ENCODE data around the gene ATP2B3. TPM values are rescaled to one million over a fixed set of nuclear protein-coding genes. Genes with fewer than 3 reads are reported as not detected.
A peak's percentile ranks its signal among the peaks of the same experiment; 100 is the strongest.

The ATP2B3 gene
- total RNA-seq, 1 donor from 2014 or later, result not detected

DNA sequence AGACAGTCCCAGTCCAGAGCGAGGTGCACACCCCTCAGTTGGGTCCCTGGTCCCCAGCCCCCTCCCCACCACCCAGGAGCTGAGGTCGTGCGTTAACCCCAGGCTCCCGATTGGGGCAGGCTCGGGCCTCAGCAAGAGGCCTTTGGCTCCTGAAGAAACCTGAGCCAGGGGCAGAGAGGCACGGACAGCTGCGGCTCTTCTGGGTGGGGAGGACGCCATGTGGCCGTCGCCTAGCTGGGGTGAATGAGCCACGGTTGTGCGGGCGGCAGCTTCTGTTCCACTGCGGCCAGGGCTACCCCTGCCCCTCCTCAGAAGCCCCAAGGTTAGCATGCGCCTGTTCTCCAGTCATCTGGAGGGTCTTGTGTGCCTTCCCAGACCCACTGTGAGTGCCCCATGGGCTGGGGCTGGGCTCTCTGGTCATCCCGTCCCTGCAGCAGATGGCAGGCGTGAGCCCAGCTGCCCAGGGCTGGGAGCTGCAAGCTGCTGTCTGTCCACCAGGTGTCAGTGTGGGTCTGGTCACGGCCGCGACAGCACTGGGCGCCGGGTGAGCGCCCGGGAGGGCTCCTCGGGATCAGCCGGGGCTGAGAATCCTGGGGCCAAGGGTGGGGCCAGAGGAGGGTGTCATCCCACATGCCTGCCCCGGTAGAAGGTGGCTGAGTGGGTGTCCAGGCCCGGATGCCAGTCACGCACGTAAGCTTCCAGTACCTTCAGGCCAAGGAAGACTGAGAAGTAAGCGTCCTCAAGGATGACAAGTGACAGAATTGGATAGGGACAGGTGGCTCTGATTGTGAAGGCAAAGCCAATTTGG lies 21.9 kb downstream of the ATP2B3 start:
- ATAC-seq, result peak; percentile 80

DNA sequence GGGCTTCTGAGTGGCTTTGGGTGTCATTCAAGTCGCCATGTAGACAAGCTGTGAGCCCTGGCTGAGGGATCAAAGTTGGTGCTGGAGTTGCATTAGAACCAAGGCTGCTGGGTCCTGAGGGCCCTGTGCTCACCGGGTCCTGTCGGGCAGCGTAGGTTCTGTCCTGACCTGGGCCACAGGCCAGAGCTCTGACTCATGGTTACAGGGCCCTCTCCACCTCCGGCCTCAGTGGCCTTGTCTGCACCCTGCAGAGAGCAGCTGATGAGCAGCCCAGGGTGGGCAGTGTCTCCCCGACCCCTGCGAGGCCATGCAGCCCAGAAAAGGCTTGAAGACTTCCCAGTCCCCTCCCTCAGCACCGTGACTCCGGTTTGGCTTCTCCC lies 22.5 kb downstream of the ATP2B3 start:
- no peak for ATAC-seq

DNA sequence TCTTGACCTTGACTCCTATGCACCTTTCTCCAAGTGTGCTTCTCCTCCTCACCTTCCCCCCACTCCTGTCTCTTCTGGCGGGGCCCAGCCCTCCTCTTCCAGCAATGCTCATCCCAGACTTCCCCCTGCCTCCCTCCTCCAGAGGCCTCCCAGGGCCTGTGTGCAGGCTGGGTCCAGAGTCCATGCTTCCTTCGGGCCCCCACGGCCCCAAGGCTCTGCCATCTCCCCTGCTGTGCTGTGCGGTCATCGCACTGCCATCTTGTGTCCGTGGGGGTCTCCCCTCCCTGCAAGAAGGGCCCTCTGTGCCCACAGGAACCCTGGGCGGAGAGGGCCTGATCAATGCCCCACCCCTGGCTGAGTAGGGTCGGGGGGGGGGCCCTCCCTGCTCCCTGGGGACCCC lies 27.3 kb downstream of the ATP2B3 start:
- no peak for ATAC-seq

DNA sequence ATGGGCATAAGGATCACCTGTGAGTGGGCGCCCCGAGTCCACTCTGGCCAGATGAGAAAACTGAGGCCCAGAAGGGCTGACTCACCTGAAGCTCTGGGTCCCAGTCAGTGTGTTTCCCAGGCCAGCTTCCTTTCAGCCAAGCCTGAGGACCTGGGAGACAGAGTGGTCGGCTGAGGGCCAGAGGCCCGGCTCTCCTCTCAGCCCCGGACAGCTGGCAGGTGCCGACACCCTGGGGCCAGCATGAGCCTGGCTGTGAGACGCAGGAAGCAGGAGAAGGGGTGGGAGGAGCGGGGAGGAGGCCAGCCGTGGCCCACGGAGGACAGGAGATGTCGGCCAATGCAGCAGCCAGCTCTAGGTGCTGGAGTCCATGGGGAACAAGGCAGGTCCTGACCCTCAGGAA lies 28.9 kb downstream of the ATP2B3 start:
- no peak for ATAC-seq

- no peak for ATAC-seq
Measured at GRCh38 chrX:153547195-153547594, 29.8 kb downstream of the ATP2B3 start.

DNA sequence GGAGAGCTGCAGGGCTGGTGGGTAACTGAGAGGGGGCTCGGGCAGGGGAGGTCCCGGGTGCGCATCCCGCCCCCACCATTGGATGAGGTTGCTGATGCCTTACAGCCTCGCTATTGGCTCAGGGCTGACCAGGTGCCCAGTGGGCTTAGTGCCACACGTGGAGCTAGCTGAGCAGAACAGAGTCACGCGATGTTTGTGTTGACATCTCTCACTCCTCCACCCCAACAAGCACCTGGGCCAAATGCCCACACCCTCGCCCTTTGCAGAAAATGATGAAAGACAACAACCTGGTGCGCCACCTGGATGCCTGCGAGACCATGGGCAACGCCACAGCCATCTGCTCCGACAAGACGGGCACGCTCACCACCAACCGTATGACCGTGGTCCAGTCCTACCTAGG lies 31.8 kb downstream of the ATP2B3 start:
- no peak for ATAC-seq

DNA sequence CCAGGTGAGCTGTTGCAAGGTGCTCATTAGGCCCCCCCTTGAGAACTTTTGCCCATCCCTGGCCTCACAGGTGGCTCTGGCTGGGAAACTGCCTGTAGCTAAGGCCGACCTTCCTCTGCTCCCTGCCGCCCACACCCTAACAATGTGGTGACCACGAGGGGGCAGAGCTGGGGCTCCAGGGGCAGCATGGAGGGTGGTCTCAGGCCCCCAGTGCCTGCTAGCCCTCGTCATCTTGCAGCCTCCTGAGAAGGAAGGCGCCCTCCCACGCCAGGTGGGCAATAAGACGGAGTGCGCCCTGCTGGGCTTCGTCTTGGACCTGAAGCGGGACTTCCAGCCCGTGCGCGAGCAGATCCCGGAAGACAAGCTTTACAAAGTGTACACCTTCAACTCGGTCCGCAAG lies 32.4 kb downstream of the ATP2B3 start:
- ATAC-seq, result no peak

GRCh38 chrX:153551135-153551534 lies 33.7 kb downstream of the ATP2B3 start:
- no peak for ATAC-seq

DNA sequence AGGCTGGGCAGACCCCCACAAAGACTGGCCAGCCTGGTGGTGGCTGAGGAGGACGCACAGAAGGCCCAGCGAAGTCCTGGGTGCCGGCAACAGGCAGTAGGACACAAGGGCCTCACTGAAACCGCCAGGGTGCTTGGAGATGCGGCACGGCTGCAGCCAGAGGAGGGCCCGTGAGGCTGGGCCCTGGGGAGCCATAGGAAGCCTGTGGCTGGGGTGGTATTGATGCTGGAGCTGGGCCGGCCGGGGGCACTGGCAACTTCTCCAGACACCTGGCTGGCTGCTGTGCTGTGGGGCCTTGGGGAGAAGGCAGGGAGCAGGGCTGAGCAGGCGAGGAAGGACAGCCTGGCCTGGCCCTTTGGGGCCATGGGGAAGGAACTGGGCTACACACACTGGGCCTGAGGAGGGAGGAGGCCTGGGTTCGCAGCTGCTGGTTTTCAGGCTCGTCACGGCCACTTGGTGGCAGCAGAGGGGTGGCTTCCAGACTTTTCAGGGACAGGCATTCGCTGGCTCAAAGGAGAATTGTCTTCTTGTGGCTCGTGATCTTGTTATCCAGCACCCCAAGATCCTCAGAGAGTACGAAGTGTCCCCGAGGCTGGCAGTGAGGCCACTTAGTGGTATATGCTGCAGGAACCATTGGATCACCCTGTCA lies 37.2 kb downstream of the ATP2B3 start:
- peak; percentile 69 for ATAC-seq

DNA sequence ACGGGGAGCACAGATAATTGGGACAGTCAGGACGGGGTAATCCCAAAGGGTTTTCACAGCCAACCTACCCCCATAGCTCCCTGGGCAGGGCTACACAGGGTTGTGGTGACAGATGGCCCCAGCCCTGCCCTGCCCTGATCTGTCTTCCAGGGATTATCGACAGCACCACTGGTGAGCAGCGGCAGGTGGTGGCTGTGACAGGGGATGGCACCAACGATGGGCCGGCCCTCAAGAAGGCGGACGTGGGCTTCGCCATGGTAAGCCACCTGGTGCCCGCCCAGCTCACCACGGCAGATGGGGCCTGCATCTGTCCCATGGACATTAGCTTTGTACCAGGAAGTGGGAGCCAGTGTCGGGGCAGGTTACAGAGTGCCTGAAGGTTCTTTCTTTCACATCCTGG lies 39.3 kb downstream of the ATP2B3 start:
- ATAC-seq, result no peak

DNA sequence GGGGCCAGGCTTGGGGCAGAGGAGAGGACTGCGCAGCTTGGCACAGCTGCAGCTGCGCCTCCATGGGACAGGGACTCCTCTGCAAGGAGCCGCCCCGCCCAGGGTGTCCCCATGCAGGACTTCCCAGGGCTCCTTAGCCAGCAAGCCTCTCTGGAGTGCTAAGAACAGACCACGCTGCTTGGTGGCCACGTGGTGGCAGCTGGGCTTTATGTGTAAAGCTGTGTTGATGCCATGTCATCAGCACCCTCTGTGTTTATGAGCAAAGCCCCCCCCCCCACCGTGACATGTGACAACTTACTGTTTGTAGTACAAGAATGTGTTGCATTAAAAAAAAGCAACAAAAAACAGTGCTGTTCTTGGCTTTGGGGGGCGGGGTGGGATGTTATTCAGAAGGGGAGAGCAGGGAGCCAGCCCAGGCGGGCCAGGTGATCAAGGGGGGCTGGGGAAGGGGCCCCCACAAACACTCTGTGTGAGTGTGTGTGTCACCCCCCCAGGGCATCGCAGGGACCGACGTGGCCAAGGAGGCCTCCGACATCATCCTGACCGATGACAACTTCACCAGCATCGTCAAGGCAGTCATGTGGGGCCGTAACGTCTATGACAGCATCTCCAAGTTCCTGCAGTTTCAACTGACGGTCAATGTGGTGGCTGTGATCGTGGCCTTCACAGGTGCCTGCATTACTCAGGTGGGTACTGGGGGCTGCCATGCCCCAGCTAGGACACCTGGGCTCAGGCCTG lies 40.3 kb downstream of the ATP2B3 start:
- no peak for ATAC-seq

DNA sequence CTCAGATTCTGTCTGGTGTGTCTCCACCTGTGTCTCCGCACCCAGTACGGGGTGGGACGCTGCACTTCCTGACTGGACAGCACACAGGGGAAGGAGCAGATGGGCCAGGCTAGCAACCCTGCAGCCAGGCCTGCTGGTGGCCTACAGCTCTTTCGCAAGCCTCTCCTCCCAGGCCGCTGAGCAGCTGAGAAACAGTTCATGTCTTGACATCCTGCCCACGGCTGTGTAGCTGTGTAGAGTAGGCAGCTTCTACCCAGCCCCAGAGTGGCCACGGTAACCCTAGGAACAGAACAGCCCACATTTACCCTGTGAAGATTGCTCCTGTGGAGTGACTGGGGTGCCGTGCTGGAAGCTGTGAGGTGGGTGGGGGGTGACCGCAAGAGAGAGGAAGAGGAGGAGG lies 42.6 kb downstream of the ATP2B3 start:
- ATAC-seq, result no peak

GRCh38 chrX:153560466-153560865 lies 43.0 kb downstream of the ATP2B3 start:
- no peak for ATAC-seq

- ATAC-seq, result no peak
Measured at GRCh38 chrX:153561337-153561736, 43.9 kb downstream of the ATP2B3 start.

GRCh38 chrX:153562546-153562945 lies 45.1 kb downstream of the ATP2B3 start:
- ATAC-seq, result no peak

GRCh38 chrX:153564047-153564606 lies 46.7 kb downstream of the ATP2B3 start:
- no peak for ATAC-seq

GRCh38 chrX:153565996-153566580 lies 48.6 kb downstream of the ATP2B3 start:
- ATAC-seq, result no peak

- ATAC-seq, result no peak
Measured at GRCh38 chrX:153568451-153569011, 51.1 kb downstream of the ATP2B3 start.

DNA sequence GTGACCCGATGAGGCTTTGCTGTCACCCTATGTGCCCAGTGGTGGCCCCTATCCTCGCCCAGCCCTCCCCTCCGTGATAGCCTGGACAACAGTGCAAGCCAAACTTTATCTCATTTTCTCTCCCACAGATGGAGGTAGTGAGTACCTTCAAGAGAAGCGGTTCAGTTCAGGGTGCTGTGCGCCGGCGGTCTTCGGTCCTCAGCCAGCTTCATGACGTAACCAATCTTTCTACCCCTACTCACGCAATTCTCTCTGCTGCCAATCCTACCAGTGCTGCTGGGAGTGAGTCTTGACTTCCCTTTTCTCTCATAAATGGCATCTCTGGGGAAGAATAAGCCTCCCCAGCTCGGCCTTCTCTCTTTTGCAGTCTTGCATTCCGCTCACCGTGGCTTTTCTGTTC lies 52.0 kb downstream of the ATP2B3 start:
- no peak for ATAC-seq

DNA sequence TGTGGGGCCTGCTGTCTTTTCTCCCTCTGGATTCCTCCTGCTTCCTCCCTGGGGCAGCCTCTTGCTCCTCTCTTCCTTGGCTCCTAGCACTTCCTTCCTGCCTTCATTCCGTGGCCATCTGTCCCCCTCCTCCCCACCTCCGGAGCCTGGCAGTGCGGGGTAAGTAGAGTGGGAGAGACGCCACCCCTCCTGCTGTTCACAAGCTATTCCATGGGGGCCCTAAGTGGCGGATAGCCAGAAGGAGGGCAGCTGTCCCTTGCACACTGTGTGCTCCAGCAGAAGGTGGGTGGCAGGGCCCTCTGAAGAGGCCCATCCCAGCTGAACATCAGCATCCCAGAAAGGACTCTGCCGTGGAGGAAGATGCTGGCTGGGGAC lies 54.1 kb downstream of the ATP2B3 start:
- ATAC-seq, result no peak

DNA sequence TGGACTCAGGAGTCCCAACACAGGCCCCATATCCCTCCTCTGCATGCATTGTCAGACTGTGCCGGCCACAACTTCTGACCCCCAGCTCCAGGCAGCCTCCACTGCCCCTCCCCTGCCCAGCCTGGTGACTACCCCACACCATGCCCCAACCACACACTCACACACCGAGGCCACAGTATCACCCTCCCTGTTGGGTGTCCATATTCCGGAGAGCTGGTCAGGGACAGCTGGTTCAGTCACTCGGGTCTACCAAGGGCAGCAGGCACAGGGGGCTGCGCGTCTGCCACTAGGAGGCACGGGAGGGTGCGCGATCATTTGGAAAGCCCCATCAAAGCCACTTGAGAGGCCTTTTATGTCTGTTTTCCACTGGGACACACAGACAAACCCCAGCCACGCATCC lies 55.2 kb downstream of the ATP2B3 start:
- ATAC-seq, result no peak

DNA sequence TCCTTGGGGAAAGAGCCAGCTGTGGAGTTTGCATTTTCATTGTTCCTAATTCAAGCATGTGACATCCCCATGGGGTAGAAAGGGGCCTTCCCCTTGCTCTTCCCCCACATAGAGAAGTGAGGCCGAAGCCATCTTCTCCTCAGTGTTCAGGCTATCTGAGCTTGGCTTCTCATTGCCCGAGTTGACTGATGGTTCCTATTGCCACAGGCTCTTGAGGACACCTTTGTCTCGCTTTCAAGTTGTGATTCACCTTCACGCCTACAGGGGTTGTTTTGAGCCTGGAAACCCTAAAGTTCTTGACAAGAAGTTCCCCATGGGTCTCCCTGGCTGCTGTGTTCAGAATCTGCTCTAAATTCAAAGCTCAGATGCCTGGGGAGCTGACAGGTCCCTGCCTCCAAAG lies 56.5 kb downstream of the ATP2B3 start:
- no peak for ATAC-seq
